H1 (cell line): ENCODE results near the gene CHD9. TPM values are rescaled to one million over a fixed set of nuclear protein-coding genes. Genes with fewer than 3 reads are reported as not detected.

ENCODE experiments used
- CTCF ChIA-PET: fragments of 300-600 bp; sonication (Branson Sonifier 250); formaldehyde crosslinking; loops from one replicate; lab custom pipeline; 2021; ENCODE audit not compliant: partially characterized antibody; lab: Charles Lee
- POLR2A ChIA-PET: fragments of 300-600 bp; sonication (Branson Sonifier 250); formaldehyde crosslinking; loops from one replicate; lab custom pipeline; 2021; ENCODE audit warnings: inconsistent platforms; ENCODE audit not compliant: partially characterized antibody; lab: Charles Lee
- DNase-seq, 2 experiments: peaks; one replicate each; pipeline versions ENCODE4 v3.0.0 to v3.0.0-alpha.2; 2010 to 2022; ENCODE audit warnings: low spot score in 2 of 2, low read depth in 1 of 2, mixed read lengths in 1 of 2
- FAIRE-seq: peaks from 2 replicates; lab custom pipeline; 2011; peaks lifted over from hg19 to GRCh38; lab: Jason Lieb, UNC
- H2AFZ ChIP-seq: 2 replicates; pipeline ENCODE4 v1.8.1; 2012; ENCODE audit warnings: low read length, inconsistent platforms
- H2AK5ac ChIP-seq: 2 replicates; pipeline ENCODE4 v1.6.1; 2013; ENCODE audit warnings: low read depth, low read length
- H2BK120ac ChIP-seq: replicated peaks from 2 replicates; pipeline ENCODE3; 2013; ENCODE audit warnings: low read depth, low read length, inconsistent platforms
- H2BK12ac ChIP-seq: 2 replicates; pipeline ENCODE4 v1.6.1; 2013; ENCODE audit warnings: low read depth, low read length
- H2BK15ac ChIP-seq: 2 replicates; pipeline ENCODE4 v1.6.1; 2013; ENCODE audit warnings: low read length
- H2BK20ac ChIP-seq: 2 replicates; pipeline ENCODE4 v1.6.1; 2013; ENCODE audit warnings: low read length
- H2BK5ac ChIP-seq: 2 replicates; pipeline ENCODE4 v1.6.1; 2013; ENCODE audit warnings: low read depth, low read length
- H3K14ac ChIP-seq: 2 replicates; pipeline ENCODE4 v1.6.1; 2013; ENCODE audit warnings: inconsistent platforms; ENCODE audit not compliant: insufficient read length
- H3K18ac ChIP-seq: 2 replicates; pipeline ENCODE4 v1.6.1; 2013; ENCODE audit warnings: low read length; ENCODE audit errors: extremely low read depth
- H3K23ac ChIP-seq: 2 replicates; pipeline ENCODE4 v1.6.1; 2013; ENCODE audit warnings: inconsistent platforms; ENCODE audit not compliant: insufficient read length
- H3K23me2 ChIP-seq: 2 replicates; pipeline ENCODE4 v1.6.1; 2013; ENCODE audit warnings: low read depth, low read length
- H3K27ac ChIP-seq: 2 replicates; pipeline ENCODE4 v1.6.1; 2011; ENCODE audit warnings: low read depth, low read length, inconsistent platforms
- H3K27me3 ChIP-seq, 4 experiments: replicated peaks in 1 of 4; 1 replicate in 1 of 4; 2 replicates in 3 of 4; pipeline versions ENCODE4 v1.6.1 to v1.8.1; 2011 to 2013; ENCODE audit warnings: low read length in 3 of 4, mild to moderate bottlenecking in 3 of 4, inconsistent platforms in 2 of 4, mixed read lengths in 2 of 4, moderate library complexity in 1 of 4; ENCODE audit not compliant: control insufficient read depth in 3 of 4, insufficient read depth in 3 of 4; ENCODE audit errors: extremely low read depth in 1 of 4
- H3K36me3 ChIP-seq, 4 experiments: 2 replicates each; pipeline versions ENCODE4 v1.6.1 to v1.8.1; 2011 to 2013; ENCODE audit warnings: mild to moderate bottlenecking in 4 of 4, low read length in 3 of 4, moderate library complexity in 2 of 4, control low read depth in 1 of 4, inconsistent platforms in 1 of 4; ENCODE audit not compliant: insufficient read depth in 4 of 4, control insufficient read depth in 2 of 4
- H3K4ac ChIP-seq: replicated peaks from 2 replicates; pipeline ENCODE3; 2013; ENCODE audit warnings: low read length, low read depth, mixed read lengths, inconsistent platforms; ENCODE audit not compliant: insufficient read length
- H3K4me1 ChIP-seq, 4 experiments: replicated peaks in 1 of 4; 1 replicate in 1 of 4; 2 replicates in 3 of 4; pipeline versions ENCODE4 v1.6.1 to v1.8.1; 2011 to 2013; ENCODE audit warnings: low read length in 3 of 4, inconsistent platforms in 2 of 4, mixed read lengths in 1 of 4; ENCODE audit not compliant: insufficient read depth in 4 of 4, control insufficient read depth in 3 of 4
- H3K4me2 ChIP-seq, 2 experiments: 2 replicates each; pipeline versions ENCODE4 v1.6.1 to v1.8.1; 2011 to 2013; ENCODE audit warnings: low read depth in 2 of 2, low read length in 2 of 2, control low read depth in 1 of 2, inconsistent platforms in 1 of 2, mild to moderate bottlenecking in 1 of 2; ENCODE audit not compliant: insufficient read depth in 1 of 2
- H3K4me3 ChIP-seq, 4 experiments: fragments of 200-600, 300-600 bp in 1 of 4; sonication (generic), shearing (Covaris generic), sonication (Bioruptor Twin) in 1 of 4; 2 replicates each; pipeline versions ENCODE4 v1.5.1 to v1.8.1; 2011 to 2016; ENCODE audit warnings: low read length in 4 of 4, low read depth in 3 of 4, control low read depth in 2 of 4, inconsistent platforms in 2 of 4, mild to moderate bottlenecking in 2 of 4, mixed read lengths in 1 of 4, moderate library complexity in 1 of 4; ENCODE audit not compliant: insufficient read depth in 2 of 4; ENCODE audit errors: extremely low read depth in 1 of 4
- H3K56ac ChIP-seq: replicated peaks from 2 replicates; pipeline ENCODE3; 2013; ENCODE audit warnings: low read depth, mild to moderate bottlenecking, mixed read lengths, low read length, inconsistent platforms; ENCODE audit not compliant: insufficient read length
- H3K79me1 ChIP-seq: 2 replicates; pipeline ENCODE4 v1.6.1; 2013; ENCODE audit warnings: low read depth, low read length, control low read depth
- H3K79me2 ChIP-seq, 2 experiments: 2 replicates each; pipeline versions ENCODE4 v1.6.1 to v1.8.1; 2012 to 2013; ENCODE audit warnings: low read length in 2 of 2, mild to moderate bottlenecking in 2 of 2, inconsistent platforms in 1 of 2; ENCODE audit not compliant: insufficient read depth in 2 of 2, control insufficient read depth in 1 of 2
- H3K9ac ChIP-seq, 4 experiments: replicated peaks in 1 of 4; 1 replicate in 1 of 4; 2 replicates in 3 of 4; pipeline versions ENCODE4 v1.6.1 to v1.8.1; 2011 to 2013; ENCODE audit warnings: low read depth in 3 of 4, low read length in 3 of 4, control low read depth in 2 of 4, mild to moderate bottlenecking in 2 of 4, moderate library complexity in 2 of 4, inconsistent platforms in 1 of 4; ENCODE audit errors: extremely low read depth in 1 of 4
- H3K9me3 ChIP-seq, 2 experiments: 2 replicates each; pipeline versions ENCODE4 v1.6.1 to v1.8.1; 2012 to 2013; ENCODE audit warnings: mild to moderate bottlenecking in 2 of 2, moderate library complexity in 2 of 2, control low read depth in 1 of 2, inconsistent platforms in 1 of 2, low read depth in 1 of 2, low read length in 1 of 2, mixed read lengths in 1 of 2; ENCODE audit not compliant: insufficient read depth in 2 of 2
- H4K20me1 ChIP-seq, 2 experiments: replicated peaks in 1 of 2; 2 replicates each; pipeline versions ENCODE3 to v1.8.1; 2011 to 2013; ENCODE audit warnings: inconsistent platforms in 2 of 2, low read length in 2 of 2, mild to moderate bottlenecking in 1 of 2; ENCODE audit not compliant: insufficient read depth in 2 of 2, control insufficient read depth in 1 of 2
- H4K5ac ChIP-seq: 2 replicates; pipeline ENCODE4 v1.6.1; 2013; ENCODE audit warnings: low read length, low read depth, mixed read lengths, inconsistent platforms; ENCODE audit not compliant: insufficient read length
- H4K8ac ChIP-seq: 2 replicates; pipeline ENCODE4 v1.8.0; 2013; ENCODE audit warnings: mild to moderate bottlenecking, moderate library complexity, low read length, inconsistent platforms; ENCODE audit not compliant: insufficient read depth; ENCODE audit errors: extremely low read depth
- H4K91ac ChIP-seq: replicated peaks from 2 replicates; pipeline ENCODE3; 2013; ENCODE audit warnings: low read length, mixed read lengths, inconsistent platforms; ENCODE audit not compliant: insufficient read length
- ASH2L ChIP-seq: fragments of 200-600, 300-600 bp; sonication (generic); IDR thresholded peaks from one replicate; pipeline ENCODE4 v1.7.1; 2017; ENCODE audit warnings: low read length
- EGR1 ChIP-seq: IDR thresholded peaks from 2 replicates; pipeline ENCODE4 v1.6.1; 2011; ENCODE audit warnings: low read depth, low read length, borderline replicate concordance
- GABPA ChIP-seq: IDR thresholded peaks from 2 replicates; pipeline ENCODE4 v1.6.1; 2011; ENCODE audit warnings: mild to moderate bottlenecking, low read length, moderate library complexity, borderline replicate concordance; ENCODE audit not compliant: insufficient read depth
- GTF2F1 ChIP-seq: IDR thresholded peaks from 2 replicates; pipeline ENCODE4 v1.6.1; 2012; ENCODE audit warnings: low read depth, low read length, improper control_type of control experiment, borderline replicate concordance
- MAFK ChIP-seq: IDR thresholded peaks from 2 replicates; pipeline ENCODE4 v1.6.1; 2012; ENCODE audit warnings: low read depth, mild to moderate bottlenecking, improper control_type of control experiment, low read length
- NANOG ChIP-seq: IDR thresholded peaks from 2 replicates; pipeline ENCODE4 v1.6.1; 2011; ENCODE audit warnings: low read length, low read depth, mild to moderate bottlenecking, inconsistent platforms; ENCODE audit not compliant: insufficient read depth, poor library complexity, severe bottlenecking
- PHF8 ChIP-seq: fragments of 200-600 bp; sonication (generic); conservative IDR thresholded peaks from 2 replicates; pipeline ENCODE4 v1.7.1; 2012; ENCODE audit warnings: low read depth, mild to moderate bottlenecking, inconsistent platforms, low read length, moderate library complexity
- RXRA ChIP-seq: IDR thresholded peaks from 2 replicates; pipeline ENCODE4 v1.6.1; 2011; ENCODE audit warnings: low read depth, mild to moderate bottlenecking, low read length, moderate library complexity; ENCODE audit not compliant: insufficient read depth
- TAF1 ChIP-seq: IDR thresholded peaks from 2 replicates; pipeline ENCODE4 v1.6.1; 2011; ENCODE audit warnings: mild to moderate bottlenecking, low read depth, low read length
- TAF7 ChIP-seq: optimal IDR thresholded peaks from 2 replicates; pipeline ENCODE3; 2011; ENCODE audit warnings: low read depth, mild to moderate bottlenecking, inconsistent platforms, low read length, moderate library complexity, borderline replicate concordance
- WGBS, 2 experiments: shearing (Covaris generic) in 1 of 2; methylation state at CpG; one replicate each; pipeline versions ENCODE4 v1.1.6 to v1.1.7; 2013 to 2015; ENCODE audit warnings: low lambda C conversion rate in 2 of 2, mixed read lengths in 2 of 2, inconsistent platforms in 1 of 2, low coverage in 1 of 2, missing lambda C conversion rate in 1 of 2; ENCODE audit not compliant: insufficient replicate concordance in 2 of 2, insufficient coverage in 1 of 2, insufficient read length in 1 of 2; ENCODE audit errors: extremely low coverage in 1 of 2, missing lambda C conversion rate in 1 of 2; 5-methylcytosine and 5-hydroxymethylcytosine counted together
- polyA plus RNA-seq, 7 experiments: library from polyadenylated mRNA; depleted of rRNA in 3 of 7; stranded (reverse) in 5 of 7; unstranded in 2 of 7; fragments of >200 nt in 5 of 7; fragments of 200-250 nt in 2 of 7; gene quantifications; 1 replicate in 5 of 7; 2 replicates in 1 of 7; 4 replicates in 1 of 7; pipeline versions ENCODE4 v1.2.1 to v1.2.3, GENCODE V29; 2011 to 2013; ENCODE audit warnings: missing spikeins in 2 of 7, mixed read lengths in 2 of 7
- total RNA-seq: library from RNA; stranded (reverse); fragmentation: NEBNext Ultra II Directional; extraction: Animal tissue kit (Norgen Biotek cat#: 25700); gene quantifications from 2 replicates; pipeline ENCODE4 v1.2.1, GENCODE V29; 2021
- TF ChIP-seq, protein P1 (sequence below), 3 experiments: IDR thresholded peaks; 1 replicate in 2 of 3; 2 replicates in 1 of 3; pipeline versions ENCODE4 v1.5.1 to v1.6.1; 2011; ENCODE audit warnings: low read length in 3 of 3, mild to moderate bottlenecking in 3 of 3, inconsistent platforms in 2 of 3, low read depth in 1 of 3, moderate library complexity in 1 of 3; ENCODE audit not compliant: insufficient read depth in 1 of 3; ENCODE audit errors: control extremely low read depth in 1 of 3

Gene CHD9
- total and polyA plus RNA-seq, 2 of the 8 experiments (the other 6 are each of a cell fraction or from before 2014, with no cell fraction given): 9.9 to 32.4 TPM

DNA sequence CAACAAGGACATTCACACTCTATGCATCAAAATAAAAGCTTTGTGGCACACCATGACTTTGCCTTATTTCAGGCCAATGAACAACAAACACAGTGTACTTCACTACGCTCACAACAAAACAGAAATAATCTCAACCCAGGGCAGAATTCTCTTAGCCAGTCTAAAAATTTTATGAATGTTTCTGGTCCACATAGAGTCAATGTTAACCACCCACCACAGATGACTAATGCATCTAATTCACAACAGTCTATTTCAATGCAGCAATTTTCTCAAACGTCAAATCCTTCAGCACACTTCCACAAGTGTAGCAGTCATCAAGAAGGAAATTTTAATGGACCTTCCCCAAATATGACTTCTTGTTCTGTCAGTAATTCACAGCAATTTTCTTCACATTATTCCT lies 101.7 kb downstream of the CHD9 start:
- DNase-seq: no peak
- no peak overlapping the region for H2BK12ac ChIP-seq
- WGBS, 2 experiments: 97% methylated on average over 2 of the region's 2 CpGs; no CpG with 5 or more reads in 1 of the 2 experiments
- peaks cover 0 to 5% (median 2%) of the 10 kb centered on the region in 4 experiments; a peak in 4 of 7 replicates for H3K4me1 ChIP-seq
- H2AFZ ChIP-seq: no peak overlapping the region
- no peak overlapping the region for H2AK5ac ChIP-seq
- no peak overlapping the region for H2BK120ac ChIP-seq
- peaks cover 0 to 2% of the 10 kb centered on the region in 2 experiments for H4K20me1 ChIP-seq
- CTCF ChIA-PET: interaction anchor here (2.8 kb wide), 1 partner anchor 9 kb away, joined by 8 read pairs; no protein-coding TSS in a partner anchor
- no peaks in the 10 kb centered on the region for H3K9me3 ChIP-seq
- H3K79me1 ChIP-seq: no peaks in the 10 kb centered on the region
- no peak overlapping the region for H2BK5ac ChIP-seq
- H2BK15ac ChIP-seq: no peak overlapping the region
- H3K56ac ChIP-seq: no peak overlapping the region
- H3K4me2 ChIP-seq: no peak overlapping the region
- no peak overlapping the region for H3K4me3 ChIP-seq
- H3K4ac ChIP-seq: no peak overlapping the region
- peaks cover 0 to 8% (median 2%) of the 10 kb centered on the region in 4 experiments; a peak in 3 of 8 replicates for H3K36me3 ChIP-seq
- no peak overlapping the region for H2BK20ac ChIP-seq
- no peaks in the 10 kb centered on the region for H3K27me3 ChIP-seq
- no peaks in the 10 kb centered on the region for H3K23me2 ChIP-seq
- H3K18ac ChIP-seq: no peak overlapping the region
- no peak overlapping the region for H3K9ac ChIP-seq
- no peak overlapping the region for H3K23ac ChIP-seq
- no peak overlapping the region for H4K5ac ChIP-seq
- no peak overlapping the region for H3K27ac ChIP-seq
- no peak overlapping the region for H4K8ac ChIP-seq
- FAIRE-seq: no peak
- no peak overlapping the region for H4K91ac ChIP-seq
- no peaks in the 10 kb centered on the region; a peak in 1 of 4 replicates for H3K79me2 ChIP-seq
- no peak overlapping the region for H3K14ac ChIP-seq
- POLR2A ChIA-PET: no interaction called here
- TF ChIP-seq GABPA: no peak
- TF ChIP-seq TAF7: no peak
- no peak for TF ChIP-seq PHF8
- TF ChIP-seq, protein P1, sequence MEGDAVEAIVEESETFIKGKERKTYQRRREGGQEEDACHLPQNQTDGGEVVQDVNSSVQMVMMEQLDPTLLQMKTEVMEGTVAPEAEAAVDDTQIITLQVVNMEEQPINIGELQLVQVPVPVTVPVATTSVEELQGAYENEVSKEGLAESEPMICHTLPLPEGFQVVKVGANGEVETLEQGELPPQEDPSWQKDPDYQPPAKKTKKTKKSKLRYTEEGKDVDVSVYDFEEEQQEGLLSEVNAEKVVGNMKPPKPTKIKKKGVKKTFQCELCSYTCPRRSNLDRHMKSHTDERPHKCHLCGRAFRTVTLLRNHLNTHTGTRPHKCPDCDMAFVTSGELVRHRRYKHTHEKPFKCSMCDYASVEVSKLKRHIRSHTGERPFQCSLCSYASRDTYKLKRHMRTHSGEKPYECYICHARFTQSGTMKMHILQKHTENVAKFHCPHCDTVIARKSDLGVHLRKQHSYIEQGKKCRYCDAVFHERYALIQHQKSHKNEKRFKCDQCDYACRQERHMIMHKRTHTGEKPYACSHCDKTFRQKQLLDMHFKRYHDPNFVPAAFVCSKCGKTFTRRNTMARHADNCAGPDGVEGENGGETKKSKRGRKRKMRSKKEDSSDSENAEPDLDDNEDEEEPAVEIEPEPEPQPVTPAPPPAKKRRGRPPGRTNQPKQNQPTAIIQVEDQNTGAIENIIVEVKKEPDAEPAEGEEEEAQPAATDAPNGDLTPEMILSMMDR (IDR thresholded peaks at IDR 0.05; ENCODE audit: control extremely low read depth in 1 of 3, insufficient read depth in 1 of 3, low read depth in 1 of 3, low read length in 3 of 3): no peak
- no peak for TF ChIP-seq NANOG
- TF ChIP-seq MAFK: no peak
- TF ChIP-seq ASH2L: no peak
- no peak for TF ChIP-seq RXRA
- TF ChIP-seq GTF2F1: no peak
- no peak for TF ChIP-seq TAF1
- TF ChIP-seq EGR1: no peak
